Neural crest cell (in vitro differentiated cells): Measurements from ENCODE around the gene CCDC47. TPM values are rescaled to one million over a fixed set of nuclear protein-coding genes. Genes with fewer than 3 reads are reported as not detected.
A peak's percentile ranks its signal among the peaks of the same experiment; 100 is the strongest.

Source experiments
- DNase-seq: peaks from one replicate; pipeline ENCODE4 v3.0.0; 2021; ENCODE audit warnings: low read depth, mixed read lengths, low spot score
- H3K27ac Mint-ChIP-seq: one replicate; pipeline ENCODE4 v1.8.0; 2021; ENCODE audit warnings: mild to moderate bottlenecking, mixed read lengths; ENCODE audit not compliant: unreplicated experiment
- H3K27me3 Mint-ChIP-seq: 2 replicates; pipeline ENCODE4 v1.8.0; 2021; ENCODE audit warnings: low read depth, mild to moderate bottlenecking, mixed read lengths
- H3K36me3 Mint-ChIP-seq: 2 replicates; pipeline ENCODE4 v1.8.0; 2021; ENCODE audit warnings: low read depth, mild to moderate bottlenecking, mixed read lengths
- H3K4me1 Mint-ChIP-seq: 2 replicates; pipeline ENCODE4 v1.8.0; 2021; ENCODE audit warnings: mixed read lengths
- H3K4me3 Mint-ChIP-seq: one replicate; pipeline ENCODE4 v1.8.0; 2021; ENCODE audit warnings: mild to moderate bottlenecking, mixed read lengths
- H3K9me3 Mint-ChIP-seq: 2 replicates; pipeline ENCODE4 v1.8.0; 2021; ENCODE audit warnings: mixed read lengths
- CTCF ChIP-seq: fragments of 200-600 bp; sonication (generic); conservative IDR thresholded peaks from 2 replicates; pipeline ENCODE4 v1.5.0; 2021; ENCODE audit warnings: antibody characterized with exemption, mild to moderate bottlenecking
- total RNA-seq: library from RNA; stranded (reverse); gene quantifications from 2 replicates; pipeline ENCODE4 v1.2.1, GENCODE V29; 2021

Gene CCDC47
- total RNA-seq, 1 donor from 2014 or later: 73.2 TPM

DNA sequence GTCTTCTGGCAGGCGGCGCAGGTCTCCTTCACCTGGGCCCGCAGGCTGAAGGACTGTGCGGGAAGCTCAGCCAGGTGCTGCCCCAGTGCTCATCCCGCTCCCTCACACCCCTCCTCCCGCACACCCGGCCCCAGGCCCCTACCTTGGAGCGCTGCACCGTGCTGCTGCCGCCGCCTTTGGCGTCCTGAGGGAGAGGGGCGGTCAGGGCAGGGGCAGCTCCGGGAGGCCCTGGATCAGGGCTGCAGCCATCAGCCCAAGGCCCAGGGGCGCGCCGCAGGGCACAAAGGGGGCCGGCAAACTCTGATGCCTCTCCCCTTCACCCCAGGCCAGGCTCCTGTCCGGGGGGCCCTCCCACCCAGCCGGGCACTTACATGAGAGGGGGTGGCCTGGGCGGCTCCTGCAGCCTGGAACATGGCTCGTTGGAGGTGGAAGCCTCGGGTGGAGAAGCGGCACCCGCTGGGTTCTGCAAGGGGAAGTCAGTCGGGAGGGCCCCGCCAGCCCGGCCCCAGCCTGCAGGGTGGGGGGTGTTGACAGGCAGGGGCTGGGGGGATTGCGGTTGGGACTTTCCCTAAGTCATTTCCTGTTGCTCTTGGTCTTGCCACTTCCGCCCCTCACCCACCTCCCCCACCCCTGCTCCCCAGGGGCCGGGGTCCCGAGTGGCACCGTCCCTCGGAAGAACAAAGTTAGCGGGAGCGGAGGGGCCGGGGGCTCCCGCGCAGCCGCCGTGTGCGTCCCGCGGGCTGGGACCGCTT is 74.3 kb downstream of the CCDC47 start:
- Mint-ChIP-seq H3K4me1 (peaks cover 36% of the 10 kb centered on the region), H3K9me3 (no peaks in the 10 kb centered on the region), H3K27ac (no peak overlapping the region), H3K36me3 (peaks cover 12% of the 10 kb centered on the region), H3K4me3 (peak overlapping the region; percentile 90), H3K27me3 (peaks cover 6% of the 10 kb centered on the region)
- DNase-seq: peak; percentile 32
- TF ChIP-seq CTCF: no peak

- H3K9me3 Mint-ChIP-seq: no peaks in the 10 kb centered on the region
- H3K27me3 Mint-ChIP-seq: peaks cover 6% of the 10 kb centered on the region
- H3K27ac Mint-ChIP-seq: no peak overlapping the region
- H3K4me3 Mint-ChIP-seq: peak overlapping the region; percentile 90
- peaks cover 8% of the 10 kb centered on the region for H3K36me3 Mint-ChIP-seq
- peaks cover 31% of the 10 kb centered on the region for H3K4me1 Mint-ChIP-seq
- TF ChIP-seq CTCF: no peak
- no peak for DNase-seq
Observed at GRCh38 chr17:63698381-63698885, 75.0 kb downstream of the CCDC47 start.

DNA sequence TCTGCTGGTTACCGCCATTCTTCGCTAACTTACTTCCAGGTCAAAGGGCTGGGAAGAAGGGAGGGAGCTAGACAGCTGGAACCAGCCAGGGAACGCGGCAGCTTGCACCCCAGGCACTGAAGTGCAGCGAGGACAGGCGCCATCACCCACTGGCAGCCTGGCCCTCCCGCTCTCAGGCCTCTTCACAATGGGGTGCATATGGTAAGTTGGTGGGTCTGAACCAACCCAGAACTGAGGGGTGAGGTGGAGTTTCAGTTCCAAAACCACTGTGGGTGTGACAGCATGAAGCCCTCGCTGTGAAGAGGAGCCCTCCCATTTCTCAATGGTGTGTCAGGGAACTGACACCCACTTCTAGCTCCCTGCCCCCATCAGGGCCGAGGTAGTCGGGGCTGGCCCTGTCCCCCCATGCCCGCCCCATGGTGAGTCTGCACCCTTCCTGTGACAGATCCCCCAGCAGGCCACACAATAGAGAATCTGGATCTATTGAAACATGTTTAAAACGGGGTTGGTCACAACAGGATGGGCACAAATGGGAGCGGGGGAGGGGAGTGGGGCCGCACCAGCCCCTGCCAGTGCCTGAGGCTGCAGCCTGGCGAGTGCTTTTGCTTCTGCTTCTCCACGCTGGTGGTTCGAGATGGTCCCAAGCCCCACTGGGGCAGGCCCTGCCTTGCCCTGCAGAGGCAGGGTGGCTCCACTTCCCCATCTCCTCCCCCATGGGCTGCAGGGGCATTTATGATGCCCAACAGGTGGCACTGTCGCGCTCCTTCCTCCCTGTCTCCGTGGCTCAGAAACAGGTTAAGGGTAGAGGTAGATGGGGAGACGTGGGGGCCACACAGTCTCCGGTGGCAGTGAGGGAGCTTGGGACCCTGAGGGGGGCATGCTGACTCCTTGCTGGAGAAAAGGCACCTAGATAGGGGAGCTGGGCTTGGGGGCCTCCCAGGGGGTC is 75.8 kb downstream of the CCDC47 start:
- Mint-ChIP-seq H3K36me3 (peaks cover 11% of the 10 kb centered on the region), H3K9me3 (no peaks in the 10 kb centered on the region), H3K27me3 (peaks cover 13% of the 10 kb centered on the region), H3K4me1 (peaks cover 22% of the 10 kb centered on the region), H3K27ac (no peak overlapping the region), H3K4me3 (peak overlapping the region; percentile 88)
- no peak for DNase-seq
- peak; percentile 48 for TF ChIP-seq CTCF

DNA sequence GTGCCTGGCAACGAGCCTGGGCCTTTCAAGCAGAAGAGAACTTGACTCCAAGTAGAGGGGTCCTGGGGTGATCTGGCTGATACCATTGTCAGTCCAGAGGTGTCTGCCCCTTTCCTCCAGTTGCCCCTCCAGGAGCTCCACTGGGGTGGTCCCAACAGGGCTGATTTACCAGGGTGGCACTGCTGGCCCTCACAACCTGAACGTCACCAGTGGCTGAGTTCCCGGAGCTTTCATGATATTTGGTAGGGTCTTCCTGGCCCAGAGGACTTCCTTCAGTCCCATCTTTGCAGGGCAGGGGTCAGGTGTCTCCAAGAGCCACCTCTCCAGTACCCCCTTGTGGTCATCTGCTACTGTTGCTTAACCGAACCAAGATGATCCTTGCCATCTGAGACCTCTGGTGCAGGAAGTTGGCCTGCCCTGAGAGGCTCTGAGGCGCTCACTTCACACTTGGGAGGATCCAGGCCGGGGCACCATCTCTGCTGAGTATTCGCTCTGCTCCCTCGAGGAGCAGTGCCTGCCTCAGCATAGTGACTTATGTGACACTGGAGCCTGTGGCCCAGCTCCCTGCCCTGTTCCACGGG is 76.9 kb downstream of the CCDC47 start:
- no peak for DNase-seq
- peaks cover 9% of the 10 kb centered on the region for H3K36me3 Mint-ChIP-seq
- peak overlapping the region; percentile 50 for H3K27ac Mint-ChIP-seq
- peaks cover 13% of the 10 kb centered on the region for H3K27me3 Mint-ChIP-seq
- H3K4me1 Mint-ChIP-seq: peaks cover 19% of the 10 kb centered on the region
- no peaks in the 10 kb centered on the region for H3K9me3 Mint-ChIP-seq
- H3K4me3 Mint-ChIP-seq: peak overlapping the region; percentile 88
- TF ChIP-seq CTCF: peak; percentile 50

DNA sequence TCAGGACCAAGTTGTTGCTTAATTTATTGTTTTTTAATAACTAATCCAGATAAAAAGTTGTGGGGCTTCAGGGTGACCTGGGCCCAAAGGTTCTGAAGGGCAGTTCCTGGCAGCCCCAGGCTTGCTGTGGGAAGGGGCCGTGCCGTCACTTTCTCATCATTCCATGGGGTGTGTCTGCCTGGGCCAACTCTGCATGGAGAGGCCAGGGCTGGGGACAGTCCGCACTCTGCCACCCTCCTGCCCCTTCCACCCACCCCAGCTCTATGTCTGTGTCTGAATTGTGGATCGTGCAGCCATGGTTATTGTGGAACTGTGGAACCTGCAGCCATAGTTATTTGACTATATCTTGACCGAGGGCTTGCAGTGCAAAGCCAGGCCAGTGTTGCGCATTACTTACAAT is 77.5 kb downstream of the CCDC47 start:
- H3K27ac Mint-ChIP-seq: no peak overlapping the region
- H3K4me1 Mint-ChIP-seq: peaks cover 14% of the 10 kb centered on the region
- H3K36me3 Mint-ChIP-seq: peaks cover 6% of the 10 kb centered on the region
- peak overlapping the region; percentile 88 for H3K4me3 Mint-ChIP-seq
- peaks cover 10% of the 10 kb centered on the region for H3K27me3 Mint-ChIP-seq
- no peak for DNase-seq
- no peak for TF ChIP-seq CTCF
- H3K9me3 Mint-ChIP-seq: no peaks in the 10 kb centered on the region
